DOHH2 (cell line): ENCODE measurements around the gene ADAMTS2.

ENCODE experiments used
- CTCF ChIP-seq: fragments of 200-600 bp; sonication (generic); IDR thresholded peaks from one replicate; pipeline ENCODE4 v1.5.1; 2014; ENCODE audit warnings: antibody characterized with exemption, mild to moderate bottlenecking, low read depth, low read length; ENCODE audit not compliant: poor library complexity, severe bottlenecking
- EZH2phosphoT487 ChIP-seq: fragments of 200-600 bp; sonication (generic); IDR thresholded peaks from 2 replicates; pipeline ENCODE4 v1.6.1; 2017; ENCODE audit warnings: borderline replicate concordance, mild to moderate bottlenecking, antibody characterized with exemption, low read length, moderate library complexity, mixed read lengths

- no peak for TF ChIP-seq CTCF
- TF ChIP-seq EZH2phosphoT487: no peak
These were observed 119.9 kb downstream of the ADAMTS2 start for GRCh38 chr5:179225387-179225786.
